GM23248 (cell line): ENCODE data around the gene PAK6. TPM values are rescaled to one million over a fixed set of nuclear protein-coding genes. Genes with fewer than 3 reads are reported as not detected.
A peak's percentile ranks its signal among the peaks of the same experiment; 100 is the strongest.

Source experiments
- DNase-seq: peaks from one replicate; pipeline ENCODE4 v3.0.0-alpha.2; 2015
- H2AFZ ChIP-seq: fragments of 200-600 bp; sonication (generic); 2 replicates; pipeline ENCODE4 v1.6.1; 2016; ENCODE audit warnings: antibody characterized with exemption
- H3F3A ChIP-seq: fragments of 200-600 bp; sonication (generic); 2 replicates; pipeline ENCODE4 v1.6.1; 2016; ENCODE audit warnings: mild to moderate bottlenecking, antibody characterized with exemption, mixed run types; ENCODE audit not compliant: insufficient read depth
- H3K27ac ChIP-seq: fragments of 200-600 bp; sonication (generic); 2 replicates; pipeline ENCODE4 v1.5.1; 2016; ENCODE audit warnings: mild to moderate bottlenecking
- H3K27me3 ChIP-seq: fragments of 200-600 bp; sonication (generic); replicated peaks from 2 replicates; pipeline ENCODE4 v1.6.1; 2016; ENCODE audit warnings: mild to moderate bottlenecking; ENCODE audit not compliant: insufficient read depth
- H3K36me3 ChIP-seq: fragments of 200-600 bp; sonication (generic); 2 replicates; pipeline ENCODE4 v1.6.1; 2016; ENCODE audit warnings: low read depth, mild to moderate bottlenecking
- H3K4me1 ChIP-seq: fragments of 200-600 bp; sonication (generic); 2 replicates; pipeline ENCODE4 v1.6.1; 2016; ENCODE audit warnings: mild to moderate bottlenecking; ENCODE audit not compliant: insufficient read depth
- H3K4me2 ChIP-seq: fragments of 200-600 bp; sonication (generic); one replicate; pipeline ENCODE4 v1.6.1; 2016; ENCODE audit warnings: mild to moderate bottlenecking; ENCODE audit not compliant: unreplicated experiment
- H3K4me3 ChIP-seq: fragments of 200-600 bp; sonication (generic); 2 replicates; pipeline ENCODE4 v1.5.1; 2016; ENCODE audit warnings: mild to moderate bottlenecking
- H3K79me2 ChIP-seq: fragments of 200-600 bp; sonication (generic); 2 replicates; pipeline ENCODE4 v1.6.1; 2016; ENCODE audit warnings: mild to moderate bottlenecking; ENCODE audit not compliant: insufficient read depth
- H3K9ac ChIP-seq: fragments of 200-600 bp; sonication (generic); 2 replicates; pipeline ENCODE4 v1.6.1; 2016; ENCODE audit warnings: mild to moderate bottlenecking
- H3K9me2 ChIP-seq: fragments of 200-600 bp; sonication (generic); 2 replicates; pipeline ENCODE4 v1.6.1; 2016; ENCODE audit warnings: mixed run types, mild to moderate bottlenecking, moderate library complexity; ENCODE audit not compliant: insufficient read depth
- H3K9me3 ChIP-seq: fragments of 200-600 bp; sonication (generic); one replicate; pipeline ENCODE4 v1.6.1; 2017; ENCODE audit warnings: low read depth
- H4K20me1 ChIP-seq: fragments of 200-600 bp; sonication (generic); 2 replicates; pipeline ENCODE4 v1.6.0; 2016; ENCODE audit not compliant: insufficient read depth
- EZH2 ChIP-seq: fragments of 200-600 bp; sonication (generic); IDR thresholded peaks from 2 replicates; pipeline ENCODE4 v1.6.1; 2018; ENCODE audit warnings: antibody characterized with exemption, mild to moderate bottlenecking; ENCODE audit not compliant: insufficient read depth, poor library complexity, severe bottlenecking
- EZH2phosphoT487 ChIP-seq: fragments of 200-600 bp; sonication (generic); IDR thresholded peaks from 2 replicates; pipeline ENCODE4 v1.6.1; 2018; ENCODE audit warnings: antibody characterized with exemption, moderate library complexity, mild to moderate bottlenecking, low read depth; ENCODE audit not compliant: insufficient read depth
- WGBS, 2 experiments: methylation state at CpG; one replicate each; pipeline ENCODE4 v1.1.6; 2015 to 2017; ENCODE audit warnings: low lambda C conversion rate in 2 of 2, low coverage in 1 of 2; ENCODE audit errors: missing lambda C conversion rate in 2 of 2; 5-methylcytosine and 5-hydroxymethylcytosine counted together
- in situ Hi-C: fragments of 300-500 bp; cut with MboI; formaldehyde crosslinking; loops from 2 replicates; pipeline ENCODE4 v1.15.0; 2020
- polyA plus RNA-seq: library from polyadenylated mRNA; unstranded; fragments of >200 nt; fragmentation: Nextera tagmentation; extraction: Ambion mirVana; gene quantifications from 2 replicates; pipeline ENCODE4 v1.2.1, GENCODE V29; 2016
- total RNA-seq: library from RNA; depleted of rRNA; stranded (reverse); fragments of >200 nt; shearing (Covaris generic); gene quantifications from 2 replicates; pipeline ENCODE4 v1.2.3, GENCODE V29; 2014

Gene PAK6
- total and polyA plus RNA-seq, 2 experiments from 2014 or later, result not detected

GRCh38 chr15:40252438-40253166, 13.7 kb downstream of the PAK6 start:
- 7% methylated on average over 43 to 64 of the region's 82 CpGs for WGBS, 2 experiments
- Histone ChIP-seq H3K36me3 (no peaks in the 10 kb centered on the region), H3K4me2 (peak overlapping the region; percentile 59), H3K79me2 (no peaks in the 10 kb centered on the region), H4K20me1 (no peaks in the 10 kb centered on the region), H3K9me2 (no peaks in the 10 kb centered on the region), H3K9ac (no peak overlapping the region), H3F3A (peaks cover 15% of the 10 kb centered on the region; the same call in 1 of the 2 replicates), H3K4me3 (peak overlapping the region; percentile 58), H3K27ac (no peak overlapping the region), H3K4me1 (no peaks in the 10 kb centered on the region), H3K9me3 (no peaks in the 10 kb centered on the region), H2AFZ (peak overlapping the region; percentile 59), H3K27me3 (peaks cover 37% of the 10 kb centered on the region)
- TF ChIP-seq EZH2 (peak; percentile 95), EZH2phosphoT487 (0 out of 2 replicates have a peak, but pooled peaks have one; percentile 37)
- peak; percentile 35 for DNase-seq
- in situ Hi-C loops, result no loop called here

- H3K4me1 ChIP-seq, result no peaks in the 10 kb centered on the region
- H3K27ac ChIP-seq, result no peak overlapping the region
- H4K20me1 ChIP-seq, result no peaks in the 10 kb centered on the region
- peak; percentile 86 for TF ChIP-seq EZH2
- no peak for TF ChIP-seq EZH2phosphoT487
- no peak for DNase-seq
- H2AFZ ChIP-seq, result peak overlapping the region; percentile 59
- H3K79me2 ChIP-seq, result no peaks in the 10 kb centered on the region
- H3K36me3 ChIP-seq, result no peaks in the 10 kb centered on the region
- H3K4me2 ChIP-seq, result peak overlapping the region; percentile 59
- 53 to 55% methylated on average over 26 to 28 of the region's 28 CpGs for WGBS, 2 experiments
- peak overlapping the region; percentile 58 for H3K4me3 ChIP-seq
- no peak overlapping the region for H3K9ac ChIP-seq
- peaks cover 15% of the 10 kb centered on the region; the same call in 1 of the 2 replicates for H3F3A ChIP-seq
- H3K9me2 ChIP-seq, result no peaks in the 10 kb centered on the region
- in situ Hi-C loops, result no loop called here
- no peaks in the 10 kb centered on the region for H3K9me3 ChIP-seq
- peaks cover 34% of the 10 kb centered on the region for H3K27me3 ChIP-seq
These were observed 14.4 kb downstream of the PAK6 start for GRCh38 chr15:40253167-40253790.

GRCh38 chr15:40254452-40254851, 15.6 kb downstream of the PAK6 start:
- 86 to 88% methylated on average over 3 of the region's 3 CpGs for WGBS, 2 experiments
- DNase-seq, result no peak

GRCh38 chr15:40255033-40255432, 16.2 kb downstream of the PAK6 start:
- no peak overlapping the region for H3K27ac ChIP-seq
- peaks cover 34% of the 10 kb centered on the region for H3K27me3 ChIP-seq
- no peaks in the 10 kb centered on the region for H3K4me1 ChIP-seq
- H3K9me2 ChIP-seq, result no peaks in the 10 kb centered on the region
- TF ChIP-seq EZH2 (no peak), EZH2phosphoT487 (no peak)
- no peaks in the 10 kb centered on the region for H3K36me3 ChIP-seq
- no peak for DNase-seq
- H3K4me2 ChIP-seq, result no peak overlapping the region
- H3K9me3 ChIP-seq, result no peaks in the 10 kb centered on the region
- H2AFZ ChIP-seq, result no peak overlapping the region
- H3K9ac ChIP-seq, result no peak overlapping the region
- H3K79me2 ChIP-seq, result no peaks in the 10 kb centered on the region
- H3K4me3 ChIP-seq, result no peak overlapping the region
- H4K20me1 ChIP-seq, result no peaks in the 10 kb centered on the region
- H3F3A ChIP-seq, result 0 out of 2 replicates have a peak, but pooled peaks cover 5% of the 10 kb centered on the region
- WGBS, 2 experiments, result 85 to 89% methylated on average over 4 of the region's 4 CpGs
- in situ Hi-C loops, result no loop called here

More at GRCh38 chr15:40254452-40254851, 15.6 kb downstream of the PAK6 start:
- in situ Hi-C loops, result no loop called here
- H3K9me3 ChIP-seq, result no peaks in the 10 kb centered on the region
- peaks cover 34% of the 10 kb centered on the region for H3K27me3 ChIP-seq
- H3K27ac ChIP-seq, result no peak overlapping the region
- no peaks in the 10 kb centered on the region for H3K4me1 ChIP-seq
- no peak overlapping the region for H3K4me2 ChIP-seq
- TF ChIP-seq EZH2 (no peak), EZH2phosphoT487 (no peak)
- no peaks in the 10 kb centered on the region for H3K36me3 ChIP-seq
- H3K79me2 ChIP-seq, result no peaks in the 10 kb centered on the region
- no peak overlapping the region for H2AFZ ChIP-seq
- no peaks in the 10 kb centered on the region for H3K9me2 ChIP-seq
- H3K9ac ChIP-seq, result no peak overlapping the region
- H3F3A ChIP-seq, result peaks cover 10% of the 10 kb centered on the region; the same call in 1 of the 2 replicates
- no peaks in the 10 kb centered on the region for H4K20me1 ChIP-seq
- H3K4me3 ChIP-seq, result no peak overlapping the region
